Activated B cell treated with CpG ODN at 0.5 μM for 24 hours (primary cell): ENCODE results near the gene DSCAML1. TPM values are rescaled to one million over a fixed set of nuclear protein-coding genes. Genes with fewer than 3 reads are reported as not detected.
A peak's percentile ranks its signal among the peaks of the same experiment; 100 is the strongest.

Source experiments
- ATAC-seq: fragments of 200-7000 bp; cut with Tn5 transposase; one replicate; pipeline ENCODE4 v1.10.0; 2021; ENCODE audit warnings: low read depth, mild to moderate bottlenecking, moderate library complexity
- CTCF ChIA-PET: fragments of 350-600 bp; sonication (Branson Sonifier 250); formaldehyde crosslinking; loops from one replicate; lab custom pipeline; 2021; ENCODE audit warnings: antibody characterized with exemption; lab: Charles Lee
- POLR2A ChIA-PET: fragments of 350-600 bp; sonication (Branson Sonifier 250); formaldehyde crosslinking; loops from one replicate; lab custom pipeline; 2021; ENCODE audit warnings: antibody characterized with exemption; lab: Charles Lee
- DNase-seq: peaks from one replicate; pipeline ENCODE4 v3.0.0; 2022
- H3K27ac Mint-ChIP-seq: one replicate; pipeline ENCODE4 v1.8.0; 2020; ENCODE audit warnings: mixed read lengths
- H3K27me3 Mint-ChIP-seq: one replicate; pipeline ENCODE4 v1.8.0; 2021; ENCODE audit warnings: mixed read lengths
- H3K36me3 Mint-ChIP-seq: one replicate; pipeline ENCODE4 v1.8.0; 2021; ENCODE audit warnings: low read depth, mixed read lengths
- H3K4me1 Mint-ChIP-seq: one replicate; pipeline ENCODE4 v1.8.0; 2021; ENCODE audit warnings: mixed read lengths
- H3K4me3 Mint-ChIP-seq: one replicate; pipeline ENCODE4 v1.8.0; 2020; ENCODE audit warnings: mild to moderate bottlenecking, mixed read lengths
- H3K9me3 Mint-ChIP-seq: one replicate; pipeline ENCODE4 v1.8.0; 2020; ENCODE audit warnings: mixed read lengths
- CTCF ChIP-seq: fragments of 200-600 bp; IDR thresholded peaks from one replicate; pipeline ENCODE4 v1.8.0; 2022; ENCODE audit warnings: antibody characterized with exemption, mild to moderate bottlenecking
- intact Hi-C: fragments of 100-400 bp; cut with micrococcal nuclease; formaldehyde crosslinking; loops from one replicate; pipeline ENCODE4 v1.15.1; 2024
- total RNA-seq: library from RNA; stranded (reverse); gene quantifications from 2 replicates; pipeline ENCODE4 v1.2.3, GENCODE V29; 2022

Gene DSCAML1
- total RNA-seq, 1 donor from 2014 or later: 3.6 TPM

DNA sequence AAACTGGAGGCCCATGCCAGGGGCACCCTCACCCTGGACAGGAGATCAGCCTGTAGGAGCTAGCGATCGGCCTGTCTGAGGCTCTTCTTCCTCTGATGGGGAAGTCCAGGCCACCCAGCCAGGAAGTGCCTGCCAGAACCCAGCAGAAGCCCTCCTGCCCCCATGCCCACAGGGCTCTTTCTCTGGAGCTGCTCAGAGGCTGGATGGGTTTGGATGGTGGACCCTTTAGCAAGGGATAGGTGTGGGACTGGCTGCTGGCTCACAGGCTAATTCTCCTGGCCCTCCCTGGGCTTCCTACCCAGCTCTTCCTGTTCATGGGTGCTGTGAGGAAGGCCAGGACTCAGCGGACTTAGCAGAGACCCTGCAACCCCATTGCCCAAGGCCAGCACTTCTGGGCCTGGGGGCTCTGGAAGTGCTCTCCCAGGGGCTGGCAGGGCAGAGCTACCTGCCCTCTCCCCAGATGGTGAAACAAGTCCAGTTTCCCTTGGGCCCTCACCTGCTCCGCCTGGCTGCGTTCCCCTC is 19.9 kb upstream of the DSCAML1 start:
- H3K27ac Mint-ChIP-seq: peak overlapping the region; percentile 97
- ATAC-seq: no peak
- H3K36me3 Mint-ChIP-seq: no peaks in the 10 kb centered on the region
- no peaks in the 10 kb centered on the region for H3K27me3 Mint-ChIP-seq
- H3K9me3 Mint-ChIP-seq: no peaks in the 10 kb centered on the region
- peaks cover 73% of the 10 kb centered on the region for H3K4me1 Mint-ChIP-seq
- ChIA-PET POLR2A (interaction anchor here (0.7 to 6.6 kb wide), 24 partner anchors 9 to 873 kb away, joined by 3 to 132 read pairs (median 8); partner anchors contain the start of genes ARCN1, CEP164, IL10RA and PCSK7), CTCF (interaction anchor here (0.6 to 11.0 kb wide), 23 partner anchors 9 to 590 kb away, joined by 3 to 265 read pairs (median 4); partner anchors contain the start of gene IL10RA)
- DNase-seq: no peak
- intact Hi-C loops: loop anchor here (1.0 to 5.0 kb wide), 2 partner anchors 10 to 490 kb away; partner anchors contain the start of gene CEP164
- peak overlapping the region; percentile 88 for H3K4me3 Mint-ChIP-seq
- no peak for TF ChIP-seq CTCF

DNA sequence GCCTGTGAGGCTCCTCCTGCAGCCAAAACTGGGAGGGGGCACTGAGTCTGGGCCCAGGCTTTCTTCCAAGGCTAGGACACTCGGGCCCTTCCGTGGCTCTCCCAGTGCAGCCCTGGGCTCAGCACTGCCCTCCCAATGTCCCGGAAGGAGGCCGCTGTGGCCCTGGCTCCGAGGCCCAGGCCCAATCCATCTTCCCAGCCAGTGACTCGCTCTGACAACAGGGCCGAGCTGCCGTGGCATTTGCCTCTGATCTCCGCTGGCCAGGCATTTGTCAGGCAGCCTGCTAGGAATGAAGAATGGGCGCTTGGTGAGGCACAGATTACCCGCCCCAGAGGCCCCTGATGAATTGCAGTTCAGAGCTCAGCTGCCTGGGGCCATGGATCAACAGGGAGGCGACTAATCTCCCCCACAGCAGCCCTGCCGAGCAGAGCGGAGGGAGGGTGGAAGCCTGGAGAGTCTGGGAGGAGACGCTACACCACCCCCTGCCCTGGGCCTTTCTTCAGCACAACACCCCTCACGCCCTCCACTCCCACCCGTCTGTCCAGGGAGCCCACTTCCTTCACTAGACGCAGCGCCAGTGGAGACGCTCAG is 19.2 kb upstream of the DSCAML1 start:
- H3K36me3 Mint-ChIP-seq: no peaks in the 10 kb centered on the region
- CTCF ChIA-PET: interaction anchor here (0.6 to 11.0 kb wide), 18 partner anchors 9 to 589 kb away, joined by 3 to 265 read pairs (median 6); partner anchors contain the start of gene IL10RA
- TF ChIP-seq CTCF: no peak
- ATAC-seq (no peak), DNase-seq (no peak)
- peak overlapping the region; percentile 88 for H3K4me3 Mint-ChIP-seq
- H3K9me3 Mint-ChIP-seq: no peaks in the 10 kb centered on the region
- peaks cover 70% of the 10 kb centered on the region for H3K4me1 Mint-ChIP-seq
- POLR2A ChIA-PET: interaction anchor here (0.8 to 6.6 kb wide), 26 partner anchors 8 to 756 kb away, joined by 3 to 132 read pairs (median 10); partner anchors contain the start of genes ARCN1, CEP164, FXYD2 and IL10RA
- peak overlapping the region; percentile 97 for H3K27ac Mint-ChIP-seq
- intact Hi-C loops: loop anchor here (5.0 kb wide), 1 partner anchor 489 kb away; the partner anchor contains the start of gene CEP164
- H3K27me3 Mint-ChIP-seq: no peaks in the 10 kb centered on the region

- H3K27me3 Mint-ChIP-seq: no peaks in the 10 kb centered on the region
- ChIA-PET POLR2A (interaction anchor here (0.8 to 6.6 kb wide), 29 partner anchors 9 to 1252 kb away, joined by 3 to 132 read pairs (median 5); partner anchors contain the start of genes FXYD2, IL10RA, PCSK7 and RNF214), CTCF (interaction anchor here (0.8 to 11.0 kb wide), 13 partner anchors 10 to 977 kb away, joined by 3 to 265 read pairs (median 6); partner anchors contain the start of genes IL10RA and PCSK7)
- intact Hi-C loops: loop anchor here (1.0 to 5.0 kb wide), 9 partner anchors 13 to 1566 kb away; partner anchors contain the start of genes CEP164, IL10RA, KMT2A and PCSK7
- peak; percentile 69 for DNase-seq
- peaks cover 74% of the 10 kb centered on the region for H3K4me1 Mint-ChIP-seq
- peak overlapping the region; percentile 97 for H3K27ac Mint-ChIP-seq
- no peaks in the 10 kb centered on the region for H3K9me3 Mint-ChIP-seq
- no peaks in the 10 kb centered on the region for H3K36me3 Mint-ChIP-seq
- no peak for TF ChIP-seq CTCF
- ATAC-seq: peak; percentile 73
- peak overlapping the region; percentile 79 for H3K4me3 Mint-ChIP-seq
Observed at GRCh38 chr11:117815262-117815803, 18.3 kb upstream of the DSCAML1 start.

DNA sequence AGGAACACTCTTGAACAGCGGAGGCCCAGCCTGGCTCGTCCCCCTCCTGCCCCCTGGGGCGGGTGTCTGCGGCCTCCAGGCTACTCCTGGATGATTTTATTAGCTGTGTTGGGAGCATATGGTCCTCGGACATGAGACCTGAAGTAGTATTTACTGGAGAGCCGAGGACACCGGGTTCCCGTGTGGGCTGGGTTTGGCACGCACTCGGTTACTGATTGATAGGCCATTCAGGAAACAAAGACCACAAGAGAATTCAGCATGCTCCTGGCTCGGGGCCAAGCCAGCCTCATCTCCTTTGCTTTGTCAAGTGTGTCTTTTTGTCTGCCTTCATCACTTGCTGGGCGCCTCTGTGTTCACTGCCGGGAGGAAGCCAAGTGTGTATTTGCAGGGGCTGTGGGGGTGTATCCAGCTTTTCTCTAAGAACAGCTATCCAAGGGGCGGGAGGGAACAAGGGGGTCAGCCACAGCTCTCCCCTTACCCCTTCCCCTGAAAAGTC is 17.8 kb upstream of the DSCAML1 start:
- TF ChIP-seq CTCF: no peak
- Mint-ChIP-seq H3K27ac (peak overlapping the region; percentile 97), H3K4me1 (peaks cover 71% of the 10 kb centered on the region), H3K4me3 (peak overlapping the region; percentile 79), H3K27me3 (peaks cover under 1% of the 10 kb centered on the region), H3K9me3 (no peaks in the 10 kb centered on the region), H3K36me3 (no peaks in the 10 kb centered on the region)
- ChIA-PET POLR2A (interaction anchor here (0.8 to 6.6 kb wide), 29 partner anchors 9 to 1253 kb away, joined by 3 to 132 read pairs (median 5); partner anchors contain the start of genes FXYD2, IL10RA, PCSK7 and RNF214), CTCF (interaction anchor here (0.8 to 11.0 kb wide), 12 partner anchors 10 to 978 kb away, joined by 3 to 265 read pairs (median 6); partner anchors contain the start of genes IL10RA and PCSK7)
- intact Hi-C loops: loop anchor here (1.0 to 5.0 kb wide), 9 partner anchors 13 to 1566 kb away; partner anchors contain the start of genes CEP164, IL10RA, KMT2A and PCSK7
- ATAC-seq (peak; percentile 53), DNase-seq (peak; percentile 86)
